ENCODE results near the gene LSAMP.
A peak's percentile ranks its signal among the peaks of the same experiment; 100 is the strongest.

The LSAMP gene

DNA sequence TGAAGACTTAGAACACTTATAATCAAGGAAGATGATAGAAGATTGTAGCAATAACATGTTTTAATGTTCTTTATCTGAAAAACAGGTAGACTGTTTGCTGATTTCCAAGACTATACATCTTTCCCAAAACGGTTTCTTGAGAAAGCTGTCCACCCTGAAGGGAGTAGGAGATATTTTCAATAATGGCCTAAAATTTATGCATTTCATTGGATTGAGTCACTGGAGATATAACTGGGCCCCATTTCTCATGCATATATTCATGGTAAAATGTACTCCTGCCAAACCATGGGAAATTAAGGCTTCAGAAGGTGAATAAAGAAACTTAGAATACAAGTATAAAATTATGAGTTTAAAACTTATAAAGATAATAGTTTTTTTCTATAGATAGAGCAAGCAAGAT is 143.9 kb downstream of the LSAMP start:
- no peak for DNase-seq
- TF ChIP-seq, protein P1, sequence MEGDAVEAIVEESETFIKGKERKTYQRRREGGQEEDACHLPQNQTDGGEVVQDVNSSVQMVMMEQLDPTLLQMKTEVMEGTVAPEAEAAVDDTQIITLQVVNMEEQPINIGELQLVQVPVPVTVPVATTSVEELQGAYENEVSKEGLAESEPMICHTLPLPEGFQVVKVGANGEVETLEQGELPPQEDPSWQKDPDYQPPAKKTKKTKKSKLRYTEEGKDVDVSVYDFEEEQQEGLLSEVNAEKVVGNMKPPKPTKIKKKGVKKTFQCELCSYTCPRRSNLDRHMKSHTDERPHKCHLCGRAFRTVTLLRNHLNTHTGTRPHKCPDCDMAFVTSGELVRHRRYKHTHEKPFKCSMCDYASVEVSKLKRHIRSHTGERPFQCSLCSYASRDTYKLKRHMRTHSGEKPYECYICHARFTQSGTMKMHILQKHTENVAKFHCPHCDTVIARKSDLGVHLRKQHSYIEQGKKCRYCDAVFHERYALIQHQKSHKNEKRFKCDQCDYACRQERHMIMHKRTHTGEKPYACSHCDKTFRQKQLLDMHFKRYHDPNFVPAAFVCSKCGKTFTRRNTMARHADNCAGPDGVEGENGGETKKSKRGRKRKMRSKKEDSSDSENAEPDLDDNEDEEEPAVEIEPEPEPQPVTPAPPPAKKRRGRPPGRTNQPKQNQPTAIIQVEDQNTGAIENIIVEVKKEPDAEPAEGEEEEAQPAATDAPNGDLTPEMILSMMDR (IDR thresholded peaks at IDR 0.05), result no peak
- no peaks in the 10 kb centered on the region for H3K9me3 Mint-ChIP-seq
- H3K27me3 Mint-ChIP-seq (ENCODE audit: low read depth, poor library complexity), result peaks cover 3% of the 10 kb centered on the region
- H3K27ac Mint-ChIP-seq, result no peak overlapping the region
- no peaks in the 10 kb centered on the region for H3K36me3 Mint-ChIP-seq (ENCODE audit: low read depth)
- H3K4me1 Mint-ChIP-seq, result peaks cover 22% of the 10 kb centered on the region
- H3K4me3 Mint-ChIP-seq, result no peak overlapping the region

DNA sequence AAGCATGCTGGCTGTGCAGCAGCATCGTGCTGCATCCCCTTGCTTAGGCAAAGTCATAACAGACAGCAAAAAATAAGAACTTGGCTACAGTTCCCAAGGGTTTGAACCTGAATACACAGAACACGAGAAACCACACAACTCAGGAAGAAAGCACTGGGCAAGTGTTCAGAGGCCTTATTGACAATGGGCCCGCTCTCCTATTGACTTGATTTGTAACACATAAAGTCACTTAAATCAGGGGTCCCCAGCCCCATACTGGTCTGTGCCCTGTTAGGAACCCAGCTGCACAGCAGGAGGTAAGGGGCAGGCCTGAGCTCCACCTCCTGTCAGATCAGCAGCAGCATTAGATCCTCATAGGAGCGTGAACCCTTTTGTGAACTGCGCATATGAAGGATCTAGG is 145.1 kb downstream of the LSAMP start:
- TF ChIP-seq, protein P1 (IDR thresholded peaks at IDR 0.05), result no peak
- H3K27ac Mint-ChIP-seq, result no peak overlapping the region
- no peaks in the 10 kb centered on the region for H3K9me3 Mint-ChIP-seq
- H3K4me1 Mint-ChIP-seq, result peaks cover 22% of the 10 kb centered on the region
- H3K27me3 Mint-ChIP-seq (ENCODE audit: low read depth, poor library complexity), result peaks cover 3% of the 10 kb centered on the region
- no peaks in the 10 kb centered on the region for H3K36me3 Mint-ChIP-seq (ENCODE audit: low read depth)
- no peak overlapping the region for H3K4me3 Mint-ChIP-seq
- no peak for DNase-seq

DNA sequence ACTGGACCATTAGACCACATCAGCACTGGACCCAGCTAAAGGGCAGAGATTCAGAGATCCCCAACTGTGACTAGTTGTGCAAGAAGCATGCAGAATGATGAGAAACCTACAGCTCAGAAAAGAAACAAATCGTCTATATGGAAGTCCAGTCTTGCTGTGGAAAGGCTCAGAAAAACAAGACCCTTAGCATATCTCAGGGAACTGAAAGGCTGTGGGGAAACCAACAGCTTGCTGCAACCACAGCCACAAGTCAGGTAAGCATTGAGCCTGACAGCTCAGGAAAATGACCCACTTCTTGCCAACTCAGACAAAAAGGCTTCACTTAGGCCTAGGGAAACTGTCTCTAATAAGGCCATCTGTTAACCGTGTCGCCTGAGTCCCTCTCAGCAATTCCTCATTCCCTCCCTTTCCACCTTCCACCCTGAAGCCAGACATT is 145.6 kb downstream of the LSAMP start:
- Mint-ChIP-seq H3K27me3 (ENCODE audit: low read depth, poor library complexity) (peaks cover 3% of the 10 kb centered on the region), H3K9me3 (no peaks in the 10 kb centered on the region), H3K27ac (peak overlapping the region; percentile 71), H3K36me3 (ENCODE audit: low read depth) (no peaks in the 10 kb centered on the region), H3K4me1 (peaks cover 22% of the 10 kb centered on the region), H3K4me3 (no peak overlapping the region)
- DNase-seq, result no peak
- TF ChIP-seq, protein P1 (IDR thresholded peaks at IDR 0.05), result no peak

DNA sequence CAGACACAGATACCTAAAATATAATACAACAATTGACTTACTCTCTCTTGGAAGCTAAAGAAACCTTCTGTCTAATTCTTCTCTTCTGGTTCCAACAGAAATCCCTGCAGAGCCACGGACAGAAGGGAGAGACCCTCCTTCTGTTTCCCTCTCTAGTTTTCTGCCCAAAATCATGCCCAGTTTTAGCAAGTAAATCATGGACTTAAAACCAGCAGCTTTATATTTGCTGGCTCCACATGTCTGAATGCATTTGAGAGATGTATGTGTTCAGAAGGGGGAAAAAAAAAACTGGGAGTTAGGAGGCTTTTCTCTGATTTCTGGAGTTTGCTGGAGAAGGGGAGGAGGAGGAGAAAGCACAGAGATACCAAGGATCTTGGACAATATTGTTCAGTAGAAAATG is 147.1 kb downstream of the LSAMP start:
- no peak overlapping the region for H3K4me3 Mint-ChIP-seq
- TF ChIP-seq, protein P1 (IDR thresholded peaks at IDR 0.05), result no peak
- no peaks in the 10 kb centered on the region for H3K9me3 Mint-ChIP-seq
- no peak for DNase-seq
- H3K27me3 Mint-ChIP-seq (ENCODE audit: low read depth, poor library complexity), result no peaks in the 10 kb centered on the region
- H3K4me1 Mint-ChIP-seq, result peaks cover 22% of the 10 kb centered on the region
- H3K27ac Mint-ChIP-seq, result no peak overlapping the region
- no peaks in the 10 kb centered on the region for H3K36me3 Mint-ChIP-seq (ENCODE audit: low read depth)

DNA sequence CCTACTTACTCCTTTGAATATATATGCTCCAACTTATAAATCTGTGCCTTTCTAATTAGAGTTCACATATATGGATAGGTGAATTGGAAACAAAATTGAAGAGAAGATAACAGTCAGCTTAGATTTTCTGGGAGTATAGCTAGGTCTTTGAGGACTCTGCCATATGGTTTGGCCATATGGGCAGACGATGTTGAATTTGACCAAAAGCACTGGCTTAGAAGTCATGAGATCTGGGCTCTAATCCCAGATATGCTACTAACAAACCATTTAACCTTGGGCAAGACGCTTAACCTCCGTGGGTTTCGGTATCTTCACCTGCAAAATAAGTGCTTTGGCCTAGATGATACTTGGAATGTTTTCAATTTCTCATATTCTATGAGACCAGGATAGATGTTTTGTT is 154.1 kb downstream of the LSAMP start:
- Mint-ChIP-seq H3K4me3 (no peak overlapping the region), H3K27me3 (ENCODE audit: low read depth, poor library complexity) (no peaks in the 10 kb centered on the region), H3K27ac (no peak overlapping the region), H3K4me1 (no peaks in the 10 kb centered on the region), H3K36me3 (ENCODE audit: low read depth) (no peaks in the 10 kb centered on the region), H3K9me3 (no peaks in the 10 kb centered on the region)
- DNase-seq, result no peak
- TF ChIP-seq, protein P1 (IDR thresholded peaks at IDR 0.05), result no peak

DNA sequence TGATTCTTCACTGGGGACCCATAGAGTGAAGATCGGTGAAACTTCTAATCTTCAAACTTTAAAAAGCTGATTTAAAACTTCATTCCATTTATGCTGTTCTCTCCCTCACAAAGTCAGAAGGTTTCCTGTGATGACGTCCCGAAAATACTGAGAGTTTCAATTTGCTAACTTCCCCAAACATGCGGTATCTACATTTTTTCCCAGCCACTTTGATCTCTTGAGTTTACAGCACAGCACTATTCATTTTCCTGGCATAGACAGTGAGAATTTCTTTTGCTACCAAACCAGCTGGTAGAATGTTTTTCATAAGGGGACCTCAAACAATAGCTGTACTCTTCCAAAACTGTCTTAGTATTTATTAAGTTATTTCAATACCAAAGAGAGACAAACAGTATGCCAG is 156.8 kb downstream of the LSAMP start:
- Mint-ChIP-seq H3K27ac (no peak overlapping the region), H3K36me3 (ENCODE audit: low read depth) (no peaks in the 10 kb centered on the region)

More for the DNA sequence above, 156.8 kb downstream of the LSAMP start:
- no peaks in the 10 kb centered on the region for H3K27me3 Mint-ChIP-seq (ENCODE audit: low read depth, poor library complexity)
- no peak for DNase-seq
- TF ChIP-seq, protein P1 (IDR thresholded peaks at IDR 0.05), result no peak
- H3K4me3 Mint-ChIP-seq, result no peak overlapping the region
- no peaks in the 10 kb centered on the region for H3K4me1 Mint-ChIP-seq
- H3K9me3 Mint-ChIP-seq, result no peaks in the 10 kb centered on the region
